Adipose tissue (tissue), 3 donors: Measurements from ENCODE around the gene PRPF40A. TPM values are rescaled to one million over a fixed set of nuclear protein-coding genes. Genes with fewer than 3 reads are reported as not detected.

Source experiments
- H3K27ac ChIP-seq: one replicate; pipeline ENCODE4 v1.5.1; 2013; ENCODE audit warnings: low read depth, low read length
- WGBS, 3 donors: extraction: QIAGEN DNeasy Blood & Tissue Kit; methylation state at CpG; one replicate each; pipeline ENCODE4 v1.1.7; 2013; 5-methylcytosine and 5-hydroxymethylcytosine counted together
- polyA plus RNA-seq, 3 donors: library from polyadenylated mRNA; stranded (reverse); fragments of 200-250 nt; gene quantifications; one replicate each; pipeline ENCODE4 v1.2.3, GENCODE V29; 2013
- donor health status: healthy with polysubstance abuse.
- donor health status: Bipolar disorder and iron deficiency.
- donor health status: healthy.

Gene PRPF40A
- polyA plus RNA-seq, 3 donors = 16.8 to 26.1 (median 18.1) TPM

DNA sequence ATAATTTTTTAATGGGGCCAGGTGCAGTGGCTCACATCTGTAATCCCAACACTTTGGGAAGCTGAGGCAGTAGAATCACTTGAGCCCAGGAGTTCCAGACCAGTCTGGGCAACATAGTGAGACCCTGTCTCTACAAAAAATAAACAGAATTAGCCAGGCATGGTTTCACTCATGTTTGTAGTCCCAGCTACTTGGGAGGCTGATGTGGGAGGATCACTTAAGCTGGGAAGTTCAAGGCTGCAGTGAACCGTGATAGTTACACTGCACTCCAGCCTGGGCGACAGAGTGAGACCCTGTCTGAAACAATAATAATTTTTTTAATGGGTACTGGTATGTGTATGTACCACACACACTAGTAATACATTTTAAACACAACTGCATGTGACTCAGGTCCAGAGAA is 3.5 kb upstream of the PRPF40A start:
- 83 to 93% (median 84%) methylated on average over 2 of the region's 2 CpGs for WGBS, 3 donors
- no peak overlapping the region for H3K27ac ChIP-seq

DNA sequence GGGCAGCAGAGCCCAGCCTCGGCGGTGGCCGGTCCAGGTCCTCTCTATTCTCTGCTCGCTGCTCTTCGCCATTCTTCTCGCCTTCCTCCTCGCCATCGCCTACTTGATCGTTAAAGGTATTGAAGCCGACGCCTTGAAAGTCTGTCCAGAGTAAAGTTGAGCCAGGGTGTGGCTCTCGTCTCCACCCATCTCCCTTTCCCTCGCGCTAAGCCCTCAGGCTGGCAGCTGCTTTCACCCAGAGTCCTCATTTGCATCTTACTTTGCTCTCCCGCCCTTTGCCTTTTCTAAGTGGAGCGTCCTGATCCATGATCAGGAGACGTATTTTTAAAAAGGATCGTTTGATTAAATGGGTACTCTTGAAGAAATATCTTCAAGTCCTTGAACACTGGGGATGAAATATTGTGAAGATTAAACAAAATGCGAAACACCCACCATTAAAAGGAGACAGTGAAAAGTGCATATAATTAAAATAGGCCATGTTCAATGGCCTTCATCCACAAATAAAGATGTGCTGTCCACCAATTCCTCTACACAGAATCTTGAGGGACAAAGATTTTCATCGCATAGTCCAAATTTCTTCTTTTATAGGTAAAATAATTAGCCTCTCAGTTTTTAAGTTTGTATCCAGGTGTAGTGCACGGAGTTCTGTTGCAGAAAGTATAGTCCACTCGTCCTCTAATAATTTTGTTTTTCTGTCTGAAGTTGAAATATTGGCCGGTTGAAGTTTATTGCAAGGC is 1.8 kb upstream of the PRPF40A start:
- WGBS, 3 donors = 3 to 5% (median 5%) methylated on average over 21 to 23 of the region's 23 CpGs

DNA sequence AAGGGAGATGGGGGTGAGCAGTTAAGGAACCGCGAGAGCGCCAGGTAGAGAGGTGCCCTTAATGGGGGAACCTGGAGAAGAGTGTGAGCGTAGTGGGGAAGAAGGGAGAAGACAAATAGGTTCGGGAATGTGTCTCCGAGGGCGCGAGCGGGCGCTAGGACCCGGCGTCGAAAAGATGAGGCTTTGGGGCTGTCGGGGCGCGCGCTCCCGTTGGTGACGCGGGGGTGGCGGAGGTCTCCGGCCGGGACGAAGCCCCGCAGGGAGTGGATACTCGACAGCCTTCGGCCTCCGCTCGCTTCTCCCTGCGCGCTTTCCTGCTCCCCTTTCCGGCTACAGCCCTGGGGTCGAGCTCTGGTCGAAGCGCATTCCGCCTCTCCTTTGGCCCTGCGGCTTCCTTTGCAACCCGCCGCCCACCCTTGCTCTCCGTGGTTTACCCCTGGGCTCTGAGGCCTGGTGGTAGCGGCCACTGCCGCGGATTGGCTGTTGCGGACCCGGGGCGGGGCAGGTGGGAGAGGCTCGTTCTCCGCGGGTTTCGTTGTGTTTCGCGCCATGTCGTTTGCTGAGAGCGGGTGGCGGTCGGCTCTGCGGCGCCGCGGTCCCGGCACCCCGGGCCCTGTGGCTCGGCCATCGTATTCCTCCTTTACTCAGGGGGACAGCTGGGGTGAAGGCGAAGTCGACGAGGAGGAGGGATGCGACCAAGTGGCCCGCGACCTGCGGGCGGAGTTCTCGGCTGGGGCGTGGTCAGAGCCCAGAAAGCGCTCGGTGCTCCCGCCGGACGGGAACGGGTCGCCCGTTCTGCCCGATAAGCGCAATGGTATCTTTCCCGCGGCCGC is 1.0 kb upstream of the PRPF40A start, which contains the start of gene ARL6IP6:
ARL6IP6 (plus strand) TSS at position 545 of the 833 bp plus-strand sequence; CDS start at position 550, 5 bp downstream.
- WGBS, 3 donors = 0 to 1% (median 0%) methylated on average over 84 to 87 of the region's 87 CpGs
- H3K27ac ChIP-seq = peak within 1 kb of the TSS; percentile 90

More for the DNA sequence above, 1.8 kb upstream of the PRPF40A start:
- H3K27ac ChIP-seq = no peak overlapping the region

DNA sequence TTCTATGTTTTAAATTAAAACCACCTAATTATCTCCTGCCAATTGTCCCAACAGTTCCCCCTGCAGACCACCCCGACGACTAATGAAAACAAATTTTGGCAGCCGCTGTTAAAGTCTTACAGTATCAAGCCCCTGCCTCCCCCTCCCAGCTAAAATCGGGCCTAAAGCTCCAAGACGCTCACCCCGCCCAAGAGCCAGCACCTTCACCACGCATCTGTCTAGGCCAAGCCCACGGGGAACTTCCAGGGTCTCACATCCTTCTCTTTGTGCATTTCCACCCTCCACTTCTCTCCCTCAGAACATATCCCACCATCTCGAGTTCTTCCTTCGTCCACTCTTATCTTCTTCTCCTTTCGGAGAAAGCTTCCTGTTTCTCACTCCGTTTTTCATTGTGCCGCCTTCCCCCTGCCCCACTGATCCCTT is 445 bp downstream of the PRPF40A start:
- 0 to 1% (median 0%) methylated on average over 13 of the region's 13 CpGs for WGBS, 3 donors
- H3K27ac ChIP-seq = peak overlapping the region; percentile 92

DNA sequence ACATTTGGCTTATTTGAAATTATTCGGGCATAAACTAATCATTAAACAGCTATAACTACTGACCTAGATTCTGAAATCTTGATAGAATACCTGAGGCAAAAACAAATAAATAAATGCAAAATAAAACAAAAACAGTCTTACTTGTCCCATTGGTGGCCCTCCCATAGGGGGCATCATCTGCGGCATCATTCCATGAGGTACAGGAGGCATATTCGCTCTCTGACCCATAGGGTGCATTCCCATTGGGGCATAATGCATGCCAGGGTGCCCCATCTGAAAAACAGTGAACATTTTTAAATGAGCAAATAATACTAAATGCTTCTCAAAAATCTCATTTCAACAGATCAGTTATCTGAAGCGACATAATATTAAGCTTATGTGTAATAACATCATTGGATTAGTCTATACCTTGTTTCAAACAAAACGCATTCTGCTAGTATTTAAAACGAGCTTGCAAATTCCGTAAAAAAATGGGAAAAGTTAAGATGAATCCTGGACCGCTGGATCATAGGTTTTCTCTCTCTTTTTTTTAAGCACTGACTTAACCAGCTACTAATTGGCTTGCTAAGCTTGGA is 1.3 kb downstream of the PRPF40A start:
- 22 to 38% (median 33%) methylated on average over 8 of the region's 8 CpGs for WGBS, 3 donors
- H3K27ac ChIP-seq = no peak overlapping the region

DNA sequence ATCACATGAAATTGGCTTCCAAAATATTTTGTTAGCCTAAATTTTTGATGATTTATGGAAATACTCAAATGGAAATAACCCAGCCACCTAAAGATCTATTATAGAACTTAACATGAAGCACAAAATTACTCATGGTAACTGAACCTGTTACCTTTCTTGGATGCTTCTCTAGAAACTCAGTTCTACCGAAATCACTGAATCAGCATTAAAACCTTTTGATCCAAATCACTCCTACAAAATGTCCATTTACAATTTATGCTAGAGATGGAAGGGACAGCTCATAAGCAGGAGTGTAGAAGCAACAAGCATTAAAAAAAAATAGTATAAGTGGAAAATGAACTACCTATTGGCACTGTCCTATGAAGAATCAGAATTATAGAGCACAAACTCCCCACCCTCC is 2.1 kb downstream of the PRPF40A start:
- 83 to 87% (median 84%) methylated on average over 1 of the region's 1 CpG for WGBS, 3 donors
- H3K27ac ChIP-seq = no peak overlapping the region

DNA sequence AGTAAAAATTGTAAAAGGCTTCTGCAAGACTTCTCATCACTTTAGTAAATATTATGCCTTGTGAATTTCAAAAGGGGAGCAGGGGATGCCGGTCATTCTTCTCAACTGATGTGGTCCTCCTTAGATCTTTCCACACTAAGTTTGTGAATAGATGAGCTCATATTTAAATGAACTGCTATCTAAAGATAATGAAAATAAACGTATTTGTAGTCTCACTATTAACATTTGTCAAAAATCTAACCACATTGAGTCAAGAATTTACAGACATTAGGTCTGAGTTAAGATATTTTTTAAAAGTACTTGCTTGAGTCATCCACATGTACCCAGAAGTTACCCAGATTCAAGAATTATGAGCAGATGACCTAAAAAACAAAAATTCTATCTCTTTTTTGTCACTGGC is 6.5 kb downstream of the PRPF40A start:
- WGBS, 3 donors = 65 to 84% (median 78%) methylated on average over 2 of the region's 2 CpGs
- H3K27ac ChIP-seq = no peak overlapping the region

DNA sequence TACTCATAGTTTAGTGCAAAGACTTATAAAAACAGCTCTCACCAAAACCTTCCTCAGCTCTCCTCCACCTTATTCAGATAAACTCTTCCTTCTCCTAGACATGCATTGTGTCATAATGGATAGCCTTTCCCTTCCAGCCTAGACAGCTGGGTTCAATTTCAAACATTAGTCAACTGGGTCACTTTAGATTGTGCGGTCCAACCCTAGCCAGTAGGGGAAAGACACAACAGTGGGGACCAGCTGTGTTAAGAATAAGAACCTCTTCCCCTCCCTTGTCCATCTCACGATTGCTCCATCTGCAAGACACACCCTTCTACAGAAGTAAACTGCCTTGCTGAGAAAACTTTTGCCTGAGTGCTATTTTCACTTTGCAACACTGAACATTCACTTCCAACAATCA is 8.5 kb downstream of the PRPF40A start:
- WGBS, 3 donors = 88 to 96% (median 92%) methylated on average over 2 of the region's 2 CpGs
- no peak overlapping the region for H3K27ac ChIP-seq

DNA sequence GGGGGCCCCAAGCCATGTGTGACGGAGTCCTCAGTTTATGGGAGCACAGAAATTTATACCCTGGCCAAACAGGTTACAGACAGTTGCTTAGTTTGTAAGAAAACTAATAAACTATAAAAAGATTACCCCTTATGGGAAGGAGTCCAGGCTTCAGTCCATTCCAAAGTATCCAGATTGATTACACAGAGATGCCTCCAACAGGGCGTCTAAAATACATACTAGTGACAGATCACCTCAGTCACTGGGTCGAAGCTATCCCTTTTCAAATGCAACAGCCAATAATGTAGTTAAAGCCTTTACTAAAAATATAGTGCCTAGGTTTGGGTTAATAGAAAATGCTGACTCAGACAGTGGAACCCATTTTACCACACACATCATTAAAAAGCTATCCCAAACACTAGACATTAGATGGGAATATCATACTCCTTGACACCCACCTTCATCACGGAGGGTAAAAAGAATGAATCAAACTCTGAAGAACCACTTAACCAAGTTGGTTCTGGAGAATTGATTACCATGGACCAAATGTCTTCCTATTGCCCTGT is 10.7 kb downstream of the PRPF40A start:
- H3K27ac ChIP-seq = no peak overlapping the region
- 88 to 96% (median 95%) methylated on average over 4 of the region's 4 CpGs for WGBS, 3 donors

DNA sequence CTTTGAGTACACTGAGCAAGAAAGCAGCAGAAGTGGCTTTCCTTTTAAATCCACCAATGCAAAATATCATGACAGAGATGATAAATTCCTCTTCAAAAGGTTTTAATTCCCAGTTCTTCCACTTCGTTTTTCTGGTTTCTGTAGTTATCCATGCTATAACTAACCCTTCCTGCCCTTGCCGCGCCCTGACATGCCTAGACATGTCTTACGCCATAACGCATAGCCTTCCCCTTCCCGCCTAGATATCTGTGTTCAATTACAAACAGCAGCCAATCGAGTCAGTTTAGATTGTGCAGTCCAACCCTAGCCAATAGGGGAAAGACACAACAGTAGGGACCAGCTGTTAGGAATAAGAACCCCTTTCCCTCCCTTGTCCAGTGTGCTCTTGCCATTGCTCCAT is 16.1 kb downstream of the PRPF40A start:
- no peak overlapping the region for H3K27ac ChIP-seq
- 98% methylated on average over 7 of the region's 7 CpGs for WGBS, 3 donors

DNA sequence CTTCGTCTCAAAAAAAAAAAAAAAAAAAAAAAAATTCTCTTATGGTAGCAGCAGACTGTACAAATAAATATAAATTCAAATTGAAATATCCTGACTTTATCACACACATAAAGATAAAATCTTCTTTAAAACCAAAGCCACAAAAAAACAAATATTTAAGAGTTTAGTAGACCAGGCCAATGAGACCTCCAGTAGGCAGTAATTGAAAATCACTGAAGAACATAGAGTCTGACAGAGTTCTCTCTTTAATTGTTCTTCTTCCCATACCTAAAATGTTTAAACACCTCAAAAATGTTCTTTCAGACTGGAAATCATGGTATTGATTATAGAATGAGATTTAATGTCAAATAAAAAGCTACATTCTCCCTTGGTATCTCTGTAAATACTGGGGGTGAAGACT is 20.8 kb downstream of the PRPF40A start:
- WGBS, 3 donors = 79% methylated on average over 1 of the region's 1 CpG; no CpG with 5 or more reads in 2 of the 3 donors
- H3K27ac ChIP-seq = no peak overlapping the region

DNA sequence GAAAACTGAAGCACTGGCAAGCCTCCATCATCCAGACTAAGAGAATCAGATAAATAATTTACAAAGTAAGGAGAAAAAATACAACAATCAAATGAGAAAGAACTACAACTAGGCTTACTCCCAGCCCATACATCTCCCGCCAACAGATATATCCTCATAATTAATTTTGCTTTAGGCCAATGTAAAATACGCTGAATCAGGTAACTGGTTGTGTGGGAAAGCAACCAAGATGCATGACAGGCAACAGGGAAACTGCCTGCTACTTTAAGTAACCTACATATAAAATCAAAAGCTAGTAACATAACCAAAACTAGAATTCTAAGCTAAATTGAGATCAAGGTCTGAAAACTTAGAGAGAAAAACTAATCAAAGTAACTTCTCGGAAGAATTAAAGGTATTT is 21.5 kb downstream of the PRPF40A start:
- no peak overlapping the region for H3K27ac ChIP-seq
- WGBS, 3 donors = 97 to 98% (median 98%) methylated on average over 3 of the region's 3 CpGs

DNA sequence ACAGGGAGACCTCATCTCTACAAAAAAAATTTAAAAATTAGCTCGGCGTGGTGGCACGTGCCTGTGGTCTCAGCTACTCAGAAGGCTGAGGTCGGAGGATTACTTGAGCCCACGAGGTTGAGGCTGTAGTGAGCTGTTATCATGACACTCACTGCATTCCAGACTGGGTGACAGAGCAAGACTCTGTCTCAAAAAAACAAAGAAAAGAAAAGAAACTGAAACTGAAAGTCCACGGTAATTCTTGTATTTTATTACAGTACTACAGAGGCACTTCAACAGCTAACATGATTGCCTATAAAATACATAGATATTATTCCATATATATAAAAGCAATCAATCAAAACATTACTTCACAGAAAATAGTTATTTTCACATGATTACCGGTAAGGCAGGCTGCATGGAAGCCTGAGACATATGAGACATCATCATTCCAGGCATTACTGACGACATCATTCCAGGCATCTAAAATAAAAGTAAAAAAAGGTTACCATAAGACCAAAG is 23.1 kb downstream of the PRPF40A start:
- H3K27ac ChIP-seq = no peak overlapping the region
- 28 to 73% (median 29%) methylated on average over 8 of the region's 8 CpGs for WGBS, 3 donors

DNA sequence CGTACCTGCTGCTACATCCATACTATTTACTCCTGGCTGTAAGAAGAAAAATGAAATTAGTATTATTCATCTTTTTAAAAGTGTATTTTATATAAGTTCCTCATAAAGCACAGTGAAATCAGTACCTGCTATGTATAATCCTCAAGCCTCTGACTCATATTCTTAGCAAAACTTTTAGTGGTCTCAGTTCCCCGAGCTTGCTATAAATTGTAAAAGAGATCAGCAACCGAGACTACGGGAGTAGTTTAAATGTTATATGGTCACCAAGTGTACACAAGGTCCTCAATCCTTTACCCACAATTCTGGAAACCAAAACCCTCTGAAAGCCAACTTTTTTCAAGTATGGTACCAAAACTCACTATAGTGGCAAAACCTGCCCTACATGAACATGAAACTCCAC is 24.2 kb downstream of the PRPF40A start:
- H3K27ac ChIP-seq = no peak overlapping the region
- WGBS, 3 donors = 95 to 96% (median 96%) methylated on average over 4 of the region's 4 CpGs

DNA sequence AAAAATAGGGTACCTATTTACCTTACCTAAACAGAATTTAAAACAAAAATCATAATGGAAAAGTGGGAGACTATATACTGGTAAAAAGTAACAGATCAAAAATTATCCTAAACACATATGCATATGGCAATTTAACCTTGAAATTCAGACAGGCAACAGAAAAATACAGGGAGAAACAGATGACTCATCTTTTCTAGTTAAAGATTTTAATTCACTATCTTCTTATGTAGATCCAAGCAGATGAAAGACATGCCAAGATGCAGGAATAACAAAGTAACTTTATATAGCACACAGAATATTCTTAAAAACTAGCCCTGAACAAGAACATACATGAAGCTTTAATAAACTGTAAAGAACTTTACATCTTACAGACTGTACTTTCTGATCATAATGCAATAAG is 30.9 kb downstream of the PRPF40A start:
- H3K27ac ChIP-seq = no peak overlapping the region

DNA sequence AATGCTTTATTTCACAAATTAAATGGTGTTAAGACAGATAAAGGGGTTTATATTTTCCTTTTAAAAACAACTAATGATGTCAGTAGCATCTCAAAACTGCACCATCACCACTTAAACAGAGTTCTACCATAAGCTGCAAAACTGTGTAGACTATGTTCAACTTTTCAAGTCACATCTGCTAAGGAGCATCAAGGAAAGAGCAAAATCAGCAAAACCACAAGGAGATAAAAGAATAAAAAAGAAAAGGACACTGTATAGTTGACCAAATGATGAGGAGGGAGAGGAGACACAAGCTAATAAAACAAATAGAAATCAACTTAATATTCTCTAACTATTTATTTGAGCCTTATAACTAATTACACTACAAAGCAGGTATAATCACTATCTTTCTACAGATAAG is 33.9 kb downstream of the PRPF40A start:
- H3K27ac ChIP-seq = no peak overlapping the region

DNA sequence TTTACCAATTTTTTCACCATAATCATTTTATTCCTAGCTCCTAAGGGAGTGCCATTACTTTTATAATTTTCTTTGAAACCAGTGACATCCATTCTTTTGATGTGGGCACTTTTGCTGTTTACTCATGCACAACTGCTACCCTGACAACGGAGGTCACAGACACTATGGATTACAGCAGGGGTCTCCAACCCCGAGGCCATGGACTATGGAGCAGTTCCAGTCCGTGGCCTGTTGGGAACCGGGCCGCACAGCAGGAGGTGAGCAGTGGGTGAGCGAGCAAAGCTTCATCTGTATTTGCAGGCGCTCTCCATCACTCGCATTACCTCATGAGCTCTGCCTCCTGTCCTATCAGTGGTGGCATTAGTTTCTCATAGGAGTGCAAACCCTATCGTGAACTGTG is 34.6 kb downstream of the PRPF40A start:
- 93 to 96% (median 95%) methylated on average over 9 of the region's 9 CpGs for WGBS, 3 donors
- H3K27ac ChIP-seq = no peak overlapping the region

DNA sequence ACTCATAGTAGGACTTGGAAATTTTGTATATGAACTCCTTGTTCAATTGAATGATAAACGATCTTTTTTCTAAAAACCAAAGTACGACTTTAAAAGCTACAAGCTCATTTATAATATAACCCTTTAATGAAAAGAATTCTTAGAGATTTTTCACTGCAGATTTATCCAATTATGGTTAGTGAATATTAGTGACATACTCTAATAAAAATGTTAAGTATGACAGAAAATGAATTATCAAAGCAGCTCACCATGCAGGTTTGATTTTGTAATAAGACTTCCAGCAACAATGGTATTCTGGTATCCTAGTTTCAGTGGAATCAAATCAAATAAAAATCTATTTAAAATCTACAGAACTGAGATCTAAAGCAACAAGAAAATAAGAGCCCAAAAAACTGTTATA is 38.5 kb downstream of the PRPF40A start:
- WGBS, 3 donors = 73 to 84% (median 82%) methylated on average over 2 of the region's 2 CpGs
- H3K27ac ChIP-seq = no peak overlapping the region

DNA sequence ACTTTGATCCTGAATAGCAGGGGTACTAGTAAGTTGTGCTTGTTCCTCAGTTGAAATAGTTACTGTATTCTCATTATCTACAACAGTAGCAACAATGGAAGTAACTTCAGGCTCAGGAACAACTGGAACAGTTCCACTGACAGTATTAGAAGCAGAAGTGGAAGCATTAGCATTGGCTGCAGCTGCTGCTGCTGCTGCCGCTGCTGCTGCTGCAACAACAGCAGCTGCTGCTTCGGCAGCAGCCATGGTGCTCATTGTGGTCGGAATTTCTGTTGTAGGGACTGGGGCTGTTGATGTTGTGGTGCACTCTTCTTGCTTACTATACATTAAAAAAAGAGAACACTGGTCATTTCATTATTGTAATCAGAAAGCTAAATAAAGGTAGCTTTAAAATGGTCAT is 40.8 kb downstream of the PRPF40A start:
- no peak overlapping the region for H3K27ac ChIP-seq
- 93 to 95% (median 94%) methylated on average over 3 of the region's 3 CpGs for WGBS, 3 donors
